OCI-LY3 (cell line): ENCODE measurements around the gene SPRY4.

Source experiments
- EZH2phosphoT487 ChIP-seq: fragments of 200-600 bp; shearing (Covaris generic); IDR thresholded peaks from 2 replicates; pipeline ENCODE4 v1.6.1; 2018; ENCODE audit warnings: antibody characterized with exemption, mixed run types, low read depth
- TF ChIP-seq, protein P1 (sequence below): fragments of 200-600, 300-600 bp; sonication (generic); IDR thresholded peaks from 2 replicates; pipeline ENCODE4 v1.5.1; 2014; ENCODE audit warnings: antibody characterized with exemption, low read length, low read depth

GRCh38 chr5:142263346-142263745 lies 61.5 kb downstream of the SPRY4 start:
- TF ChIP-seq, protein P1, sequence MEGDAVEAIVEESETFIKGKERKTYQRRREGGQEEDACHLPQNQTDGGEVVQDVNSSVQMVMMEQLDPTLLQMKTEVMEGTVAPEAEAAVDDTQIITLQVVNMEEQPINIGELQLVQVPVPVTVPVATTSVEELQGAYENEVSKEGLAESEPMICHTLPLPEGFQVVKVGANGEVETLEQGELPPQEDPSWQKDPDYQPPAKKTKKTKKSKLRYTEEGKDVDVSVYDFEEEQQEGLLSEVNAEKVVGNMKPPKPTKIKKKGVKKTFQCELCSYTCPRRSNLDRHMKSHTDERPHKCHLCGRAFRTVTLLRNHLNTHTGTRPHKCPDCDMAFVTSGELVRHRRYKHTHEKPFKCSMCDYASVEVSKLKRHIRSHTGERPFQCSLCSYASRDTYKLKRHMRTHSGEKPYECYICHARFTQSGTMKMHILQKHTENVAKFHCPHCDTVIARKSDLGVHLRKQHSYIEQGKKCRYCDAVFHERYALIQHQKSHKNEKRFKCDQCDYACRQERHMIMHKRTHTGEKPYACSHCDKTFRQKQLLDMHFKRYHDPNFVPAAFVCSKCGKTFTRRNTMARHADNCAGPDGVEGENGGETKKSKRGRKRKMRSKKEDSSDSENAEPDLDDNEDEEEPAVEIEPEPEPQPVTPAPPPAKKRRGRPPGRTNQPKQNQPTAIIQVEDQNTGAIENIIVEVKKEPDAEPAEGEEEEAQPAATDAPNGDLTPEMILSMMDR = no peak
- TF ChIP-seq EZH2phosphoT487 = no peak
